GM12891 (cell line): Measurements from ENCODE around the gene TTLL7.

Experiments
- POLR2A ChIP-seq: IDR thresholded peaks from 2 replicates; pipeline ENCODE4 v1.6.1; 2011; ENCODE audit warnings: low read depth, low read length, control low read depth
- POLR2AphosphoS5 ChIP-seq: IDR thresholded peaks from 2 replicates; pipeline ENCODE4 v1.6.1; 2011; ENCODE audit warnings: low read depth, low read length, control low read depth
- TAF1 ChIP-seq: IDR thresholded peaks from 2 replicates; pipeline ENCODE4 v1.6.1; 2011; ENCODE audit warnings: low read depth, low read length, control low read depth

GRCh38 chr1:83994111-83994510, 4.8 kb downstream of the TTLL7 start:
- TF ChIP-seq POLR2A: no peak
- no peak for TF ChIP-seq TAF1
- no peak for TF ChIP-seq POLR2AphosphoS5
